Measurements from ENCODE around the gene PAQR4.

The PAQR4 gene

GRCh38 chr16:3007957-3008689 is 39.0 kb downstream of the PAQR4 start:
- no peak for DNase-seq

GRCh38 chr16:3008690-3009037 is 39.5 kb downstream of the PAQR4 start:
- DNase-seq, result no peak

- no peak for DNase-seq
Observed at GRCh38 chr16:3009568-3010390, 40.6 kb downstream of the PAQR4 start.

- DNase-seq, result no peak
Observed at GRCh38 chr16:3010510-3010909, 41.4 kb downstream of the PAQR4 start.

GRCh38 chr16:3012246-3012645 is 43.1 kb downstream of the PAQR4 start:
- no peak for DNase-seq

GRCh38 chr16:3012828-3013420 is 43.8 kb downstream of the PAQR4 start, which contains the start of gene CLDN9:
CLDN9 (plus strand) TSS chr16:3012923; CDS start chr16:3013363, 440 bp downstream.
- no peak for DNase-seq

GRCh38 chr16:3013491-3013951 is 44.4 kb downstream of the PAQR4 start:
- DNase-seq, result no peak

- DNase-seq, result no peak
Observed at GRCh38 chr16:3013998-3014690, 45.0 kb downstream of the PAQR4 start.

GRCh38 chr16:3014971-3015370 is 45.8 kb downstream of the PAQR4 start:
- no peak for DNase-seq

- no peak for DNase-seq
Observed at GRCh38 chr16:3015865-3016521, 46.8 kb downstream of the PAQR4 start.

- DNase-seq, result no peak
Observed at GRCh38 chr16:3017344-3017743, 48.2 kb downstream of the PAQR4 start.

- no peak for DNase-seq
Observed at GRCh38 chr16:3017794-3018506, 48.8 kb downstream of the PAQR4 start, which contains the start of gene CLDN6. CLDN6 (minus strand) TSS chr16:3018183; CDS start chr16:3016021, 2,162 bp downstream.

- DNase-seq, result no peak
Observed at GRCh38 chr16:3019594-3020246, 50.6 kb downstream of the PAQR4 start.

- DNase-seq, result peak; percentile 48
Observed at GRCh38 chr16:3020247-3020603, 51.1 kb downstream of the PAQR4 start, which contains the start of gene TNFRSF12A. TNFRSF12A (plus strand) TSS chr16:3020368; CDS start chr16:3020398, 30 bp downstream.

- DNase-seq, result peak; percentile 52
Observed at GRCh38 chr16:3020604-3021448, 51.7 kb downstream of the PAQR4 start.

GRCh38 chr16:3021449-3022207 is 52.5 kb downstream of the PAQR4 start:
- peak; percentile 79 for DNase-seq

GRCh38 chr16:3022208-3022683 is 53.1 kb downstream of the PAQR4 start:
- peak; percentile 94 for DNase-seq

- DNase-seq, result no peak
Observed at GRCh38 chr16:3022684-3023414, 53.7 kb downstream of the PAQR4 start.
